Right ventricle myocardium inferior (tissue), 1 donor: Measurements from ENCODE around the gene COA1. TPM values are rescaled to one million over a fixed set of nuclear protein-coding genes. Genes with fewer than 3 reads are reported as not detected.

ENCODE experiments used
- ATAC-seq: fragments of 200-7000 bp; cut with Tn5 transposase; one replicate; pipeline ENCODE4 v1.9.1; 2020; ENCODE audit warnings: mild to moderate bottlenecking, moderate library complexity
- DNase-seq: peaks from one replicate; pipeline ENCODE4 v3.0.0; 2021; ENCODE audit errors: missing footprints
- intact Hi-C: fragments of 100-400 bp; cut with DNase I; formaldehyde crosslinking; loops from one replicate; pipeline ENCODE4 v1.11.0; 2022
- total RNA-seq: library from RNA; stranded (reverse); fragmentation: NEBNext Ultra II Directional; extraction: Animal tissue kit (Norgen Biotek cat#: 25700); gene quantifications from one replicate; pipeline ENCODE4 v1.2.1, GENCODE V29; 2021
- donor health status: DM: no; HTN: yes; CAD: no; lungs with severe emphysema.

COA1 gene
- total RNA-seq, 1 donor from 2014 or later, result 66.7 TPM

- DNase-seq (no peak), ATAC-seq (no peak)
- intact Hi-C loops, result no loop called here
Measured at GRCh38 chr7:43671521-43671920, 57.8 kb downstream of the COA1 start.

GRCh38 chr7:43669286-43670081 lies 59.8 kb downstream of the COA1 start:
- intact Hi-C loops, result no loop called here
- DNase-seq, result no peak
- ATAC-seq, result no peak

- ATAC-seq (no peak), DNase-seq (no peak)
- intact Hi-C loops, result no loop called here
Measured at GRCh38 chr7:43668035-43668434, 61.3 kb downstream of the COA1 start.

GRCh38 chr7:43666938-43667337 lies 62.4 kb downstream of the COA1 start:
- intact Hi-C loops, result no loop called here
- DNase-seq (no peak), ATAC-seq (no peak)

- DNase-seq (no peak), ATAC-seq (no peak)
- intact Hi-C loops, result no loop called here
Measured at GRCh38 chr7:43664681-43665080, 64.6 kb downstream of the COA1 start.

GRCh38 chr7:43660141-43660540 lies 69.2 kb downstream of the COA1 start:
- intact Hi-C loops, result no loop called here
- no peak for ATAC-seq
- no peak for DNase-seq

- intact Hi-C loops, result no loop called here
- ATAC-seq (no peak), DNase-seq (no peak)
Measured at GRCh38 chr7:43659549-43659896, 69.8 kb downstream of the COA1 start.

- ATAC-seq, result no peak
- DNase-seq, result no peak
- intact Hi-C loops, result no loop called here
Measured at GRCh38 chr7:43658718-43659548, 70.4 kb downstream of the COA1 start.

- no peak for DNase-seq
- ATAC-seq, result no peak
- intact Hi-C loops, result no loop called here
Measured at GRCh38 chr7:43656997-43657396, 72.3 kb downstream of the COA1 start.

- DNase-seq, result no peak
- intact Hi-C loops, result no loop called here
- ATAC-seq, result no peak
Measured at GRCh38 chr7:43655584-43655983, 73.7 kb downstream of the COA1 start.

- intact Hi-C loops, result no loop called here
- ATAC-seq, result no peak
Measured at GRCh38 chr7:43653891-43654504, 75.3 kb downstream of the COA1 start.

GRCh38 chr7:43653466-43653865 lies 75.9 kb downstream of the COA1 start:
- DNase-seq (no peak), ATAC-seq (no peak)
- intact Hi-C loops, result no loop called here

More at GRCh38 chr7:43653891-43654504, 75.3 kb downstream of the COA1 start:
- no peak for DNase-seq

- no peak for DNase-seq
- intact Hi-C loops, result no loop called here
- no peak for ATAC-seq
Measured at GRCh38 chr7:43652364-43652763, 77.0 kb downstream of the COA1 start.

- no peak for DNase-seq
- intact Hi-C loops, result no loop called here
- ATAC-seq, result no peak
Measured at GRCh38 chr7:43650457-43651052, 78.8 kb downstream of the COA1 start.

GRCh38 chr7:43649755-43650274 lies 79.5 kb downstream of the COA1 start:
- ATAC-seq (no peak), DNase-seq (no peak)
- intact Hi-C loops, result loop anchor here (2.0 kb wide), 1 partner anchor 67 kb away; the partner anchor contains the start of gene STK17A

GRCh38 chr7:43648473-43649406 lies 80.6 kb downstream of the COA1 start:
- DNase-seq (no peak), ATAC-seq (no peak)
- intact Hi-C loops, result loop anchor here (2.0 kb wide), 1 partner anchor 66 kb away; the partner anchor contains the start of gene STK17A

GRCh38 chr7:43647673-43648472 lies 81.5 kb downstream of the COA1 start:
- DNase-seq (peak; percentile 74), ATAC-seq (peak; percentile 83)
- intact Hi-C loops, result loop anchor here (2.0 kb wide), 1 partner anchor 65 kb away; the partner anchor contains the start of gene STK17A
